Fibroblast of lung (primary cell): ENCODE results near the gene PCSK6.

Source experiments
- CTCF ChIP-seq, 2 donors: IDR thresholded peaks in 1 of 2; conservative IDR thresholded peaks in 1 of 2; 1 replicate in 1 of 2; 2 replicates in 1 of 2; pipeline ENCODE4 v1.5.1; 2011 to 2012; ENCODE audit warnings: low read length in 2 of 2, control low read depth in 1 of 2, inconsistent platforms in 1 of 2, low read depth in 1 of 2, mild to moderate bottlenecking in 1 of 2
- EZH2 ChIP-seq: IDR thresholded peaks from 2 replicates; pipeline ENCODE4 v1.5.1; 2012; ENCODE audit warnings: low read length, control low read depth, mild to moderate bottlenecking; ENCODE audit errors: missing control alignments

GRCh38 chr15:101522091-101522490 is 32.6 kb upstream of the PCSK6 start:
- TF ChIP-seq CTCF (conservative IDR thresholded peaks at IDR 0.05 in 1 of 2, IDR thresholded peaks at IDR 0.05 in 1 of 2; ENCODE audit: low read depth in 1 of 2, low read length in 2 of 2) (no peak), EZH2 (no peak)
